G401 (cell line): ENCODE results near the gene CPLANE2. TPM values are rescaled to one million over a fixed set of nuclear protein-coding genes. Genes with fewer than 3 reads are reported as not detected.
"Not testable (repeated sequence)": the region's sequence is repeated elsewhere in the genome, so short reads cannot be mapped to it uniquely, and the experiment has no call there.

Experiments
- DNase-seq: peaks from one replicate; pipeline ENCODE4 v3.0.0-alpha.2; 2015; ENCODE audit warnings: low spot score
- in situ Hi-C: cut with HindIII; loops from 2 replicates; pipeline ENCODE4 v1.10.0; 2016; ENCODE audit warnings: low sequenced_read_pairs, mixed read lengths
- total RNA-seq: library from RNA; depleted of rRNA; stranded (reverse); fragments of >200 nt; shearing (Covaris generic); gene quantifications from 2 replicates; pipeline ENCODE4 v1.2.3, GENCODE V29; 2014

CPLANE2 gene
- total RNA-seq, 1 experiment from 2014 or later: 3.5 TPM

DNA sequence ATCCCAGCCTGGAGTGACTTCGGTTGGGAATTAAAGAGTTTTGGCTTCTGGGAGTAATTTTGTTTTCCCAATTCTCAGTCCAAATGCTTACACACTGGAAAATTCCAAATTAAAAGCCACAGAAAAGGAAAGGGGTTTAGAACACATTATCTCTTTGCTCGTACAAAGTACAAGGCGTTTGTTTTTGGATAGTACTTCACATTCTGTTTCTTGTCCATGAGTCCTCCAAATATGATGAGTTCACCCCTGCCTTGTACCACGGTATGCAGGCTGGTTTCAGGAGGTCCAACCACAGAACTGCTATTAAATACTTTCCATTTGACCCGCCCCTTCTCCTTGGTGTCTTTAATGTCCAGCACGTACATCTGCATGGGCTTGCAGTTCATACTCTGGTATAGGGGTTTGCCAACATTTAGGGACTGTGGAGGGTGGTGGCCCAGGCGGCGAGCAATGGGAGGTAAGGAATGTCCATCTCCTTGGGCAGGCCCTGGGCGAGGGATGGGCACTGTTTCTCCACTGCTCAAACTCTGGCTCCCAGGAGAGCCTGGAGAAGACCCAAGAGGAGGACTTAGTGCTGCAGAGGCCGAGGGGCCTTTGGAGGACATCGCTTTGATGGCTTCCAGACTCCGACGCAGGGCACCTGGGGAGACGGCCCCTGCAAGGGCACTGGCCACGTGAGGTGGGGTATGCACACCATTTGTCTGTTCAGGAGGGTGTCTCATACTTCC, 13.7 kb upstream of the CPLANE2 start:
- in situ Hi-C loops: no loop called here

DNA sequence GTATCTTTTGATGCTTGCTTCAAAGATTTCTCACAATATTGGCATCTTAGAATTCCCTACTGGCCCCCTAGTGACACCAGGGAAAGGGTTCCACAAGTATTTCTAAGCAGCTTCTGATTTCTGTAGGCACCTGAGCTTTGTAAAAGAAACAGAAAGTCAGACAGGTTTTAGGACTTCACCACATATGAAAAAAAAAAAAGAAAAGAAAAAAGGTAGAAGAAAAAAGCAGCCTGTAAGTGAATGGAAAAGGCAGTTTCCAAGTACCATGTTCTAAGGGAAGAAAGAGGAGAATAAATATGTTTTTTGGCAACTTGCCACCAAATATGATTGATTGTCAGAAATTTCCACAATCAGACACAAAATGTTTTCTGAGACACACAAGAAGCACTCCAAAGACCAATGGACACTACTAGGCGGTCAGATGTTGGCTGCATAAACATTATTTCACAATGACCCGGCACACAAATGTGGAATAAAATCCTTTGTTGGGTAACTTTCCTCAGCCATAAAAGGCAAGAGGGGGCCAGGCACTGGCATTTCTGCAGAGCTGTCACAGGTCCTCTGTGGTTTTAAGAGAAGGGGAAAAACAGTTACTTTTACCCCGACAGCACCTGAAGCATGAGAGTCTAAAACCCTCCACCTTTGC, 12.7 kb upstream of the CPLANE2 start:
- no peak for DNase-seq
- in situ Hi-C loops: no loop called here

More for the DNA sequence above, 13.7 kb upstream of the CPLANE2 start:
- DNase-seq: no peak

DNA sequence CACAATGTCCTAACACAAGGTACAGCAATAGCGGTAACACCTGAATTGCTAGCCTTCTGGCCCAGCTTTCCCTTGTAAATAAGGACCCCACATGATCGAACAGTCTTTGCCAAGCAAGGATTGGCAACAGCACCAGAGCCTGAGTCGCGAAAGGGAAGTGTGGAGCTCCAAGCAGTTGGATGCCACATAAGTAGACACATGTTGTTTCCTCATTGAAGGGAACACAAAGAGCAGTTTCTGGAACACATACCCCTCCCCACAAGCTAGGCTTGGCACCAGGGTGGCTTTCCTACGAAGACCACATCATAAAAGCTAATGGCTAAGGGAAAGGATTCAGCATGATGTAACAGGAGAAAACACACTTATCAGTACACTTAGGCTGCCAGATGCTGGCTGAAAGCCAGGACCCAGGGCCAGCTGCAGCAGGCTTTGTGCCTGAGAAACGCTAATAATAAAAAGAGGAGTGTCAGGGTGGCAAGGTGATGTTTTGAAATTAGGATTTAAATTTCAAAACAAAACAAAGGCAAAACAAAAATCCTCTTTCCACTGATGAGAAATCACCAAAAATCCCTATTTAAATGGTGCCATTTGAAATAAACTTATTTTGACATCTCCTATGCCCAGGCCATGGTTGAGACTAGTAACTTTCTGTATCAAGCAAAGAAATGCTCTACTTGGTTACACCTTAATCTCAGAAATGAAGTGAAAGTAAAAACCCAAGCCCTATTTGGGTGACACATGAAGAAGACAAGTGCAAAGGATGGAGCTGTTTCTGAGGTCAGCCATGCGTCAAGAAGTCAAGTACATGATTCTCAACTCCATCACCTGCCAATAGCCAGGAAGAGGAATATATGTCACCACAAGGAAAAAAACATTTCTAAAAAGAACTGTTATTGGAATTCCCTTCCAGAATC, 11.9 kb upstream of the CPLANE2 start:
- DNase-seq: peak; percentile 94
- in situ Hi-C loops: no loop called here

DNA sequence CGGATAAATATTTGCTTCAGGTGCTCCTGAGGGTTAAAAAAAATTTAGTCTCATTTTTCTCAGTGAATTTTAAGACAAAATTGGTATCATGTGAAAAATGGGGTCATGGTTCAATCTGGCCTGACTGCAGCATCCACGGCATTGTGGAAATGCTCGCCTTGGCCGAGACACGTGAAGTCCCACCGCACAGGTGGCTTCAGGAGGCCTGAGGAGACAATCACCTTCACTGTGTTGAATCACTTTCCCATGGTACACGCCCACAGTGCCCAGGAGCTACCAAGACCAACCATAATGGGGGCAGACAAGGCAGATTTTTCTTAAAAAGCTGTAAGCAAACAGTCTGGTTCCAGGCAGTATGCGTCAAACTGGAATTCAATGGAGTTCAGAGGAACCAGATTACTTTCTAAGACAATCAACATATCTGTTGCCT, 11.0 kb upstream of the CPLANE2 start:
- in situ Hi-C loops: no loop called here
- DNase-seq: no peak

DNA sequence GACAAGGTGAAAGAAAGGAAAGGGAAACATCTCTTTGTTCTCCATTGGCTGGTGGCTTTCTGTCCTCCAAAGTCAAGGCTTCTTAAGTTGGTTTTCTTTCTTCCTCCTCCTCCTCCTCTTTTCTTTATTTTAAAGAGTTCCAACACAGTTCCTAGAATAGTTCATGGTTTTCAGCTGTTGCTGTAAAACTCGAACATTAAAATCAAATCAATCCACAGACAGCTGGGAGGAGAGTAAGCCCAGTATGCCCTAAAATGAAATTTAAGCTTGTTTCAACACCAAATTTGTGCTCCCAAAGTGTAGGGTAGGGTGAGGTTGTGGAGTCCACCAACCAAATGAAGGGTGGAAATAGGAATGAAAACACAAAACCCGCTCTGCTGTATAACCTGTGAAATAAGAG, 10.5 kb upstream of the CPLANE2 start:
- in situ Hi-C loops: no loop called here
- no peak for DNase-seq

DNA sequence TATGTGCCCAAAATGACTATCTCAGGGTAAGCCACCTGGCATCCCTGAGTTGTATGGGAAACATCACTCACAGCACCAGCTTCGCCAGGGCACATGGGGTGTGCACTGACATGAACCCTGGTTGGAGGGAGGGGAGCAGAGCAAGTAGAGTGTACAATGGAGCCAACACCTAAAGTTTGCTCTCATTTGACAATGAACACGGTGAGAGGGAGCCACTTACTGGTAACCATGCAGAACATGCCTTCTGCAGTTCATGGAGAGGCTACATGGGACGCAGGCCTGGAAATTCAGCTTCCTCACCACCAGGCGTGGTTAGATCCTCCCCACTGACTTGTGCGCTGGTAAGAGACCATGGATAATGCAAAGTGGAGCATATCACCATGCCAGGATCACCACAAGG, 10.0 kb upstream of the CPLANE2 start:
- peak; percentile 59 for DNase-seq
- in situ Hi-C loops: no loop called here

DNA sequence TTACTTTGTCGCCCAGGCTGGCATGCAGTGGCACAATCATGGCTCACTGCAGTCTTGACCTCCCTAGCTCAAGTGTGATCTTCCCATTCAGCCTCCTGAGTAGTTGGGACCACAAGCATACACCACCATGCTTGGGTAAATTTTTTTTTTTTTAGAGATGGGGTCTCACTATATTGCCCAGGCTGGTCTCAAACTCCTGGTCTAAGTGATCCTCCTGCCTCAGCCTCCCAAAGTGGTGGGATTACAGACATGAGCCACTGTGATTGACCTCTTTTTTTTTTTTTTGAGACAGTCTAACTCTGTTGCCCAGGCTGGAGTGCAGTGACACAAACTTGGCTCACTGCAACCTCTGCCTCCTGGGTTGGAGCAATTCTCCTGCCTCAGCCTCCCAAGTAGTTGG, 9.3 kb upstream of the CPLANE2 start:
- DNase-seq, in situ Hi-C loops: not testable (repeated sequence)

DNA sequence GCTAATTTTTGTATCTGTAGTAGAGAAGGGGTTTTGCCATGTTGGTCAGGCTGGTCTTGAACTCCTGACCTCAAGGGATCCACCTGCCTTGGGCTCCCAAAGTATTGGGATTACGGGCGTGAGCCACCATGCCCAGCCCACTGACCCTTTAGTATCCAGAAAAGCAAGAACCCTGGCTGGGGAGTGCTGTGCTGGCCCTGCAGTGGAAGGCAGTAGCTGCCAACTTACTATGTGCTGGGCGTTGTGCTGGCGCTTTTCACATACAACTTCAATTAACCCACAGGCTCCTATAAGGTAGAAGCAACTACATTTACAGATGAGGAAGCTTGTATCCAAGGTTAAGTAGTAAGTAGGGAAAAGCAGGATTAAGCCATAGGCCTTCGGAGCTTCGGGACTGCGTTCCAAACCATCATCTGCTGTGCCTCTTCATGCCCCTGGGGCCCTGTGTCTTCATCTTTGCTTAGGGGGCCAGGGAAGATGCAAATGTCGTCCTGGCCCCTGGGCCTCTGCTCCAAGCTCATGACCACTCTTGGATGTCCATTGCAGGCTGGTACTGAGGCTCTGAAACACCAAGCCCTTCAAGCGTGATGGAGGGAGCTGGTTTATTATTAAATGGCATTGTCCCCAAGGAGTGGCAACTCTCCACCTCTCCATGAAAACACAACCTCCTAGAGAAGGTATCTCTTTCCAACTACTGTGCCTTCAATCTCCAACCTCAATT, 8.7 kb upstream of the CPLANE2 start:
- DNase-seq: no peak
- in situ Hi-C loops: no loop called here

DNA sequence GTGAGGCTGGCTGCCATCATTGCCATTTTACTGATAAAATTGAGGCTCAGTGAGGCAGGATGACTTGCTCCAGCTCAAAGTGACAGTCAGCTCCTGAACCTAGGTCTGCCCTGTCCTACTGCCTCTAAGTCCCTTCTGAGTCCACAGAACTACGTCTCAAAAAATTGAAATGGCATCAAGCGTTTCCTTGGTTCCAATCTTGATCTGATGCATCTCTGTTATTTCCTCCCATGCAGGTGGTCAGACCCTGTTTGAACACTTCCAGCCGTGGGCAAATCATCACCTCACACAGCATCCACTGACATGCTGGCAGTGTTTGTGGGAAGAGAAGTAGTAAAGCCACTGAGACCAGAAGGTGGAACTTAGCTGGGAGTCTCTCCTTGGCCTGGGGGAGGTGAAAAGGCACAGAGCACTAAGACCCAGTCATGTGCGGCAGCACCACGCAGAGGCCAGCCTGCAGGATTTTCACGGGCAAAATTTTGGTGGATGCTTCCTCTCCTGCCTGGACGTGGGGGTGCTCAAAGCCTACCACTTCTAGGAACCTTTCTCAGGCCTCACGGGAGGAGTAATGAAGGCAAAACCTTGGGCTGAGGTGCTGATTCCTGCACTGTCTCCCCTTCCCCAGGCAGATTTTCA, 7.8 kb upstream of the CPLANE2 start:
- in situ Hi-C loops: no loop called here
- no peak for DNase-seq

DNA sequence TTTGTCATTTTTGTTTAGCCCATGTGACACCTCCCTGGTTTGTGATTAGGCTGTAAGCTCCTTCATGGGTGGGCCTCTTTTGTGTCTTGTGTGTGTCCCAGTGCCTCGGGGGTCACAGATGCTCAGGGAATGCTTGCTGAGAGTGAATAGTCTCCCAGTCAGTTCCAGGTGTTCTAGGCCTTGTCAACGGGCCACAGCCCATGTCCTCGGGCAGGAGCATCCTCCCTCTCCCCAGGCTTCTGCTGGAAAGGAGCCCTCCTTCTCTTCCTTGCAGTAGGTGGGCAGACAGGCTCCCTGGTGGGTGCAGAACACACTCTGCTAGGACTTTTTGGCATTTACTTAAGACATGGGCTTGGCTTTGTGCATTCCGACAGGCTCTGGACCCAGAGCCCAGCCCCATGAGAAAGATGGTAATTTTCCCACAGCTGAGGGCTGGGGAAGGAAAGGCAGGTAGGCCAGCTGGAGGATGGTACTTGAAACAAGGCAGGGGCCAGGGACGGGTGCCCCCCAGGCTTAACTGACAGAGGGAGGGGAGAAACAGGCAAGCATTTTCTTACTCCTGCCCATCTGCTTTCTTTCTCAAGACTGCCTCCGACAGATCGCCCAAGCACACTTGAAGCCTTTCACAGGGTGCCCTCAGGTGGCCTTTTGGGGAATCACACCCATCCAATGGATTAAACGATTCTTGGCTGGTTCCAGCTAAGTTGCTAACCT, 7.1 kb upstream of the CPLANE2 start:
- peak; percentile 87 for DNase-seq
- in situ Hi-C loops: no loop called here

DNA sequence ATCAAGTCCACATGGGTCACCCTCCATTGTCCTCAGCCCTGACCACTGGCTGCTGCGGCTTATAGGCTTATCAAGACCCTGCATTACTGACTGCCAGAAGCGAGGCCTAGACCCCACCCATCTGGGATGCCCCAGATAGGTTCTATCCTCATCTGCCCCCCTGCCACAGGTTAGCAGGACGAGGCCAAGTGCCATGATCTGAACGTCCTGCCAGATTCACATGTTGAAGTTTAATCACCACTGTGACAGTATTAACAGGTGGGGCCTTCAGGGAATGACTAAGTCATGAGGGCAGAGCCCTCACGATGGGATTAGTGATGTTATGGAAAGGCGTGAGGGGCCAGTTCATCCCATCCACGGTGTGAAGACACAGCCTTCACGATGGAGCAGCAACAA, 6.2 kb upstream of the CPLANE2 start:
- in situ Hi-C loops: no loop called here

DNA sequence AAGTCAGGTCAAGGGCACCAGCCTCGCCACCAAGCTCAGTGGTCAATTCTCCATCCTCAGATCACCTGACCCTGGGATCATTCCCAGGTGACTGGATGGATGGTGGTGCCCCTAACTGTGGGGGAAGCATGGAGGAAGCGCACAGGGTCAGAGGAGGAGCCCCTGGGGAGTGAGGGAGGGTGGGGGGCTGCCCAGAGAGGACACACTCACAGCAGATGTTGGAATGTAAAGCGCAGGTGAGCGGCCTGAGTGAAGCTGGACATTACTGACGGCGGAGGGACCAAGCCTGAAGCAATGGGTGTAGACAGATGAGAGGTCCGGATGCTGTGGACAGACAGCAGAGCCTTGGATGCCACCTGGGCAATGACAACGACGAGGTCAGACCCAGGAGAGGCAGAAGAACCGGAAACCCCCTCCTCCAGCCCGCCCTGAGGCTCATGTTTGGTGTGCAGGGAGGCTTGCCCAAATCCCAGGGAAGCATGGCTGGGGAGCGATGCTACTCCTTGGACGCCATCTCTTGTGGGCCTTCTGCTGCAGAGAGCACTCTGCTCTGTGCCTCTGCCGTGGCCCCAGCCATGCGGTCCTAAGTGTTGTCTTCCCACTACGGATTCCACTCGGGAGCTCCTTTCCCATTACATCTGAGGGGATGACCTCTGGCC, 5.7 kb upstream of the CPLANE2 start:
- in situ Hi-C loops: no loop called here
- DNase-seq: no peak

More for the DNA sequence above, 6.2 kb upstream of the CPLANE2 start:
- DNase-seq: no peak

DNA sequence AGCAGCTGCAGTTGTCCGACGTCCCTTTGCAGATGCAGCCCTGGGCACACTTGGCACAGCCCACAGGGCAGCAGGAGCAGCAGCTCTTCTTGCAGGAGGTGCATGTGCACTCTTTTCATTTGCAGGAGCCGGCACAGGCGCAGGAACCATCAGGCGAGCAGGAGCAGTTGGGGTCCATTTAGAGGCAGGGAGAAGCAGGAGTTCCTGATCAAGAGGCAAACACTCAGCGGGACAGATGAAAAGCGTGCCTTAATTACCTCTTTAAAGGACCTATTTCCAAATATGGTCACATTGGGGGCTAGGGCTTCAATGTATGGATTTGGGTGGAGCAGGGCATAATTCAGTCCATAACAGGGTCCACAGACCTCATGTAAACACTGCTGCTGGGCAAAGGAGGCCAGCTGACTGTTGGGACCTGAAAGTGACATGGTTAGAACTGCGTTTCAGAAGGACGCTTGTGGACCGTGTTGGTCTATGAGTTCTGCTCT, 4.3 kb upstream of the CPLANE2 start:
- no peak for DNase-seq
- in situ Hi-C loops: no loop called here

DNA sequence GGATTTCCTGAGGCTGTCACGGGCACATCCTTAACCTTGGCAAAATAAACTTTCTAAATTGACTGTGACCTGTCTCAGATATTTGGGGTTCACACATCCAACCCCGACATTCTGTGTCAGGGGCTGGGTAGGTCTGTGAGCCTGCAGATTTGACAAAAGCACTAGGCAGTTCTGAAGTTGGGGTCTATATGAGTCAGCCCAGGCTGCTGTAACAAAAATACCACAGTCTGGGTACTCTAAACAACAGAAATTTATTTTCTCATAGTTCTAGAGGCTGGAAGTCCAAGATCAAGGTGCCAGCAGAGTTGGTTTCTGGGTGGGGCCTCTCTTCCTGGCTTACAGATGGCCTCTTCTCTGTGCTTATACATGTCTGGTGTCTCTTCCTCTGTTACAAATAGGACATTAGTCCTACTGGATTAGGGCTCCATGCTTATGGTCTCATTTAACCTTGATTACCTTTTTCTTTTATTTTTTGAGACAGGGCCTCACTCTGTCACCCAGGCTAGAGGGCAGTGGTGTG, 3.0 kb upstream of the CPLANE2 start:
- no peak for DNase-seq
- in situ Hi-C loops: no loop called here

DNA sequence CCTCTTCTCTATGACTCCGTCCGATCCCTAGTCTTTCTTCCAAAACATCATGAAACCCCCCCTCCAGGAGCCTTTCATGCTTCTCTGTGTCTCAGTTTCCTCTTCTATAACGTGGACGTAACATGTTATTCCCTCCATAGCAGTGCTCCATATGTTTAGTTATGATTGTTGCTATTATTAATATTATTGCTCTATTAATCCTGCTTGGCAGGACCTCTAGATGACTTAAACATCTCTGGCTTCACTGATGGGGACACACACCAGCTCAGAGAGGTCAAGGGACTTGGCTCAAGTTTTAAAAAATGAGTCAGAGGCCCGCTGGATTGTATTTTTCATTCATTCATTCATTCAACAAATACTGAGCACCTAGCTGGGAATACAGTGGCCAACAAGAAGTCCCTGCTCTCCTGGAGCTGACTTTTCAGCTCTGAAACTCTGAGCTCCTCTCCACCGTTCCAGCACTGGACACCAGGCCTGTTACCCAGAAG, 404 bp upstream of the CPLANE2 start:
- DNase-seq: no peak
- in situ Hi-C loops: no loop called here

DNA sequence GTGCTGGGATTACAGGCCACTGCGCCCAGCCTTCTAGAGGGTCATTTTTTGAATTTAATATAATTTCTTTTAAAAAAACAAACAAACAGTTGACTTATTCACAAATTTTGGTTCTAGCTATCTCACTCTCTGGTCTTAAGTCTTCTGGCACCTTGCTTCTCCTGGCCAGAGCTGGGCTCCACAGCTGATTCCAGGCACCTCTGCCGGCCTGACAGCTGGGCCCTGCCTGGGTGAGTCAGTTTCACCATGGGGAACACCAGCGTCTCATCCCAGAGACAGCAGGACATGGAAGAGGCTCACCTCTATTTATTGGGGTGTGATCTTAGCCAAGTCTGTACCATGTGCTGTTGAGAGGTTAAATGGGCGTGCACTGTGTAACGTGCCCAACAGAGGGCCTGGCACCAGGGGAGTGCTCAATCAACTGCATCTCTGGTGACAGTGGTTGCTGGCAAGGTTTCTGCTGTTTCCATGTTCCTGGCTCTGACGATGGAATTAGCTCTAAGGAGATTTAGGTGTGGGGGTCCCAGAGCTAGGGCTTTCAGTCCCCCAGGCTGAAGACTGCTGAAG, 956 bp downstream of the CPLANE2 start:
- no peak for DNase-seq

DNA sequence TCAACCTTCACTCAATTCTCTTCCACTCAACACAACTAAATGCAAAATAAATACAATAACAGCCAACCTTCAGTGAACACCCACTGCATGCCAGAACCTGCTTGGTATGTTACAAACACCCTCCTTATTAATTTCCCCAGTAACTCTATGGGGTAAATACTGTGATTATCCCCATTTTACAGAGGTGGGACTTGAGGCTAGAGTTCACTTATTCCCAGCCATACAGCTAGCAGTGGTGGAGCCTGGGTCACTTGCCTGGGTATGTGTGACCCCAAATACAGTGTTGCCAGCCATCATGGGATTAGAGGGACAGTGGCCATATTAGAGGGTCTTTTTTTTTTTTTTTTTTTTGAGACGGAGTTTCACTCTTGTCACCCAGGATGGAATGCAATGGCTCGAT, 1.6 kb downstream of the CPLANE2 start:
- in situ Hi-C loops: no loop called here
- DNase-seq: no peak

More for the DNA sequence above, 956 bp downstream of the CPLANE2 start:
- in situ Hi-C loops: no loop called here
